ENCODE measurements around the gene ZC4H2.

- TF ChIP-seq, protein P1, sequence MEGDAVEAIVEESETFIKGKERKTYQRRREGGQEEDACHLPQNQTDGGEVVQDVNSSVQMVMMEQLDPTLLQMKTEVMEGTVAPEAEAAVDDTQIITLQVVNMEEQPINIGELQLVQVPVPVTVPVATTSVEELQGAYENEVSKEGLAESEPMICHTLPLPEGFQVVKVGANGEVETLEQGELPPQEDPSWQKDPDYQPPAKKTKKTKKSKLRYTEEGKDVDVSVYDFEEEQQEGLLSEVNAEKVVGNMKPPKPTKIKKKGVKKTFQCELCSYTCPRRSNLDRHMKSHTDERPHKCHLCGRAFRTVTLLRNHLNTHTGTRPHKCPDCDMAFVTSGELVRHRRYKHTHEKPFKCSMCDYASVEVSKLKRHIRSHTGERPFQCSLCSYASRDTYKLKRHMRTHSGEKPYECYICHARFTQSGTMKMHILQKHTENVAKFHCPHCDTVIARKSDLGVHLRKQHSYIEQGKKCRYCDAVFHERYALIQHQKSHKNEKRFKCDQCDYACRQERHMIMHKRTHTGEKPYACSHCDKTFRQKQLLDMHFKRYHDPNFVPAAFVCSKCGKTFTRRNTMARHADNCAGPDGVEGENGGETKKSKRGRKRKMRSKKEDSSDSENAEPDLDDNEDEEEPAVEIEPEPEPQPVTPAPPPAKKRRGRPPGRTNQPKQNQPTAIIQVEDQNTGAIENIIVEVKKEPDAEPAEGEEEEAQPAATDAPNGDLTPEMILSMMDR (optimal IDR thresholded peaks at IDR 0.05 in 1 of 3, IDR thresholded peaks at IDR 0.05 in 1 of 3, conservative IDR thresholded peaks at IDR 0.05 in 1 of 3; ENCODE audit: extremely low read depth in 1 of 3, insufficient read depth in 2 of 3, low read length in 3 of 3) = no peak
- no peak for TF ChIP-seq EZH2 (IDR thresholded peaks at IDR 0.05; ENCODE audit: low read length)
These were observed 407 bp upstream of the ZC4H2 start for GRCh38 chrX:64976673-64977040.

All from keratinocyte (primary cell).